OCI-LY1 (cell line): ENCODE measurements around the gene TP53.

ENCODE experiments used
- CTCF ChIP-seq: fragments of 200-600 bp; sonication (generic), shearing (Covaris generic); IDR thresholded peaks from 2 replicates; pipeline ENCODE4 v1.5.1; 2017; ENCODE audit warnings: mild to moderate bottlenecking, antibody characterized with exemption, low read length, moderate library complexity, mixed read lengths
- EZH2 ChIP-seq: fragments of 200-600 bp; sonication (generic), shearing (Covaris generic); IDR thresholded peaks from 2 replicates; pipeline ENCODE4 v1.8.0; 2017; ENCODE audit warnings: borderline replicate concordance, mixed run types, mild to moderate bottlenecking, antibody characterized with exemption, low read length, moderate library complexity, mixed read lengths

- TF ChIP-seq CTCF: no peak
- no peak for TF ChIP-seq EZH2
Measured at GRCh38 chr17:7640783-7641182, 46.5 kb downstream of the TP53 start.
